Measurements from ENCODE around the gene PTPRD.

DNA sequence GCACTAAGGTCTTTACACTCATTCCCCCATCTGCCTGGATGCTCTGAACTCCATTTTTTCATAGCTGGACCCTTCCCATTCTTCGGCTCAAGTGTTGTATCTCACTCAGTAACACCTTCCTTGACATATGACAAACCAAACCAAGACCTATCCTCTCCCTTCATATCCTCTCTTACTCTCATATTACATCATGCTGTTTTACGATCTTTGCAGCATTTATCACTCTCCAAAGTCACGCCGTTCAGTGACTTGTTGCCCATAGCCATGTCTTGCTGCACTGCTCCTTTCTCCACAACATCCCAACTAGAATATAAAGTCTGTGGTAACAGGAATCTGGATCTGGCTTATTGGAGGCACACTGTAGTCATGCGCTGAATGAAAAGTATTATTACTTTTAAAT lies 1889.6 kb downstream of the PTPRD start:
- no peak for TF ChIP-seq CTCF (IDR thresholded peaks at IDR 0.05)
- TF ChIP-seq EZH2 (IDR thresholded peaks at IDR 0.05; ENCODE audit: borderline replicate concordance, insufficient read depth, low read depth, low read length, poor library complexity, severe bottlenecking): no peak

Measured in B cell (primary cell).